ENCODE results near the gene SETD1A.
"Not testable (repeated sequence)": the region's sequence is repeated elsewhere in the genome, so short reads cannot be mapped to it uniquely, and the experiment has no call there.

The SETD1A gene

DNA sequence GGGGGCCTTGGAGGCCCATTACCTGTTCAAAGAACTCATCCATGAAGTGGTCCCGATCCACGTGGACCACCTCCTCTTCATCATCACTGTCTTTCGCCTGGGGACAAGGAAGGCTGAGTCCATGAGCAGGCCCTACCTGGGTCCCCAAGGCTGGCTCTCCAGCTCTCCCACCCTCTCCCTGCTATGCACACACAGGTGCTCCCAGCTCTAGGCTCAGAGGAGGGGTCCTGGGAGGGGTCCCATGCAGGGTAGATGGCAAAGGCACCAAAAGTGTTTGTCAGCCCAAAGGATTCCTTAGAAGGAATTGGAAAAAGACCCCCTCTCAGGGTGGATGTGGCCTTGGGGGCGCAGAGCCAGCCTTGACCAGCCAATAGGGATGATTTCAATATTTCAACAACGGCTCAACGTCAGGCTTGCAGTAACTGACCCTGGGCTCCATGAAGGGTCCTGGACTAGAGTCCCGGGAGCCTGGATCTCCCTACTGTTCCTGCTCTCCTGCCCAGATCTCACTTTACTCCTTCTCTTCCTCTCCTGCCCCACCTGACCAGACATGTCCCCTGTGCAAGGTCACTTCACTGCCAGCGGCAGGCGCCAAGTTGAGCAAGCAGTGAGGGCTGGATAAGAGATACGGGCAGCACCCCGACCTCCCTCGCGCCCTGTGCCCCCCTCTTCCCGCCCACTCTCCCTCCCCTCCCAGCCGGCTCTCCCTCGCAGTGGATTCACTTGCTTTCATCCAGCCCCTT lies 44.1 kb downstream of the SETD1A start:
- DNase-seq: no peak

DNA sequence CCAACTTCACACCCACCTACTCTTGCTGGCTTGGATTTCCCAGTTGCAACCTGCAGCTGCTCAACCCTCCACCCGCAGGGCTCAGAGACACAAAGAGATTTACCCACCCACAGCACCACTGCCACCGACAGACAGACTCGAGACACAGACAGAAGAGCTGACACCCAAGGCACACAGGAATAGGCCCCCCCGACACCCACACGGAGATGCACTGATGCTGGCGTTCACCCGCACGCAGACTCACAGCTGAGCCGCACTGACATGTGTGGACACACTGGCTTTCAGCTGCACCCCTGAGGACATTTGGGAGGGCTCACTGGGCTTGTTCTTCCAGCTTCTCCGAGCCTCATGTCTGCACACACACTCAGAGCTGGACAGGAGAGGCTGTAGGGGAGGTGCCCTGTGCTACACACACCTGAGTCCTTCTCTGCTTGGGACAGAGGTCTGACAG lies 44.7 kb downstream of the SETD1A start:
- DNase-seq: no peak

DNA sequence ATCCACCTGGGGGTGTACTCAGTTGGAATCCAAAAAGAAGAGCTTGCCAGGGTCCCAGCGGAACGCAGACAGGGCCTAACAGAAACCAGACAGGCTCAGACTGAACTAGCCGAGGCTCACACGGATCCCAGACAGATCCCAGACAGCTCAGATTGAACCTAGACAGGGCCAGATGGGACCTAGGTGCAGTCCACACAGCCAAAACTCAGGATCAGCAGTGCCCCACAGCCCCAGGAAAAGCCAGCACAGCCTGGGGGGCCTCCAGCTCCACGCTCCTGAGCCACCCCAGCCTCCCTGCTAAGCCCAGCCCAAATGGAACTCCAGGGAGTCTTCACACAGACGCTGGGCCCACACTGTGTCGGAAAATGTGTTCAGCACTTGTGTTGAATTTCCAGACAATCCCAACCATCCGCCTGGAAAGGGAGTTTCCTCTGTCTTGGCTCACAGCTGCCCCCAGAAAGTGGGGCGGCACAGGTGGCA lies 45.3 kb downstream of the SETD1A start:
- DNase-seq: no peak

DNA sequence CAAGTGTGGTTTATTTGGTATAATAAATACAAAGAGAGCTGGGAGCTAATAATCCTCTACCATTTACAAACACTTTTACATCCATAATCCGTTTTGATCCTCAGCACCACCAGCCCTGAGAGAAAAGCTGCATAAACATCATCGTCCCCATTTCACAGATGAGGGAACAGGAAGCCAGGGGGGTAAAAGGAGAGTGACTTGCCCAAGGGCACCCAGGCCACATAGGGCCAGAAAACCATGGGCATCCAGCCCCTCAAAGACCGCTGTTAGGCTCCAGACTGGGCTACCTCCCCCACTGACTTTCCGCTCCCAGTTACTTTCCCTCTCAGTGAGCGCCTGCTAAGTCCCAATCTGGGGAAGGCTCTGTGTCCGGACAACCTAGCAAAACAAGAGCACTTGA lies 46.2 kb downstream of the SETD1A start:
- no peak for DNase-seq

DNA sequence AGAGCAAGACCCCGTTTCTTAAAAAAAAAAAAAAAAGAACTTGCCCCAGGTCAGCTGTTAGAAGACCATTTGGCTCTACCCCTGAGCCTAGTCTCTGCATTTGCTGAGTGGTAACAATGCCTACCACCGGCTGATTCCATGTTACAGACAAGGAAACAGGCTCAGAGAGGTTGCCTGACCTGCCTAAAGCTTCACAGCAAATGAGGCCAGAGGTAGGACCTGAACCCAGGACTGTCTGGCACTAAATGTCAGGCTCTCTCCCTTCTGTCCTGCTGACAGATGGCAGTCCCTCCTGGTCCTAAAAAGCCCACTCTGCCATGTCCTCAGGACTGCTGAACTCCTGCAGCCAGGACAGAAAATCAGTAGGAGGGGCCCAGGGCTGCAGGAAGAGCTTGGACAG lies 47.1 kb downstream of the SETD1A start:
- no peak for DNase-seq

DNA sequence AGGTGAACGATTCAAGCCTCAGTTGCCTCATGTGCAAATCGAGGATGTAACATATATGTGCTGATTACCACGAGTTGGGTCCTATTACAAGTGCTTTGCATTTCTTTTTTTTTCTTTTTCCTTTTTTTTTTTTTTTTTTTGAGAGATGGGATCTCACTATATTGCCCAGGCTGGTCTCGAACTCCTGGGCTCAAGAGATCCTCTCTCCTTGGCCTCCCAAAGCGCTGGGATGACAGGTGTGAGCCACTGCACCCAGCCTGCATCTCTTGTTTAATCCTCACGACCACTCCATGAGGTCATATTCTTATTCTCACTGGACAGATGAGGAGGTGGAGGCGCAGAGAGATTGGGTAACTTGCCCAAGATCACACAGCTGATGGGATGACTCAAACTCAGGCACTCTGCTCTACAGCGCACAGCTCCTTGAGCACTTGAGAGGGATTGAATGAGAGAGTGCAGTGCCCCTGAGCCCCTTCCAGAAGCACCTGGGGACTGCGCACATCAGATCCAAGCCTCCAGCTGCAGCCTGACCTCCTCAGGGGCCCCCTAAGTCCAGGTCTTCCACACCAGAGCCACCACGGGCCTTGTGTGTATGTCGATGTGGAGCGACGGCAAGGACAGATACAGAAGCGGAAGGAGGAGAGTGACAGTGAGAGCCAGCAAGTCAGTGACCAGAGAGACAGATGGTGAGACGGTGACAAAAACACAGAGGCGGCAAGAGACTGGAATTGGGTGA lies 48.0 kb downstream of the SETD1A start:
- no peak for DNase-seq

DNA sequence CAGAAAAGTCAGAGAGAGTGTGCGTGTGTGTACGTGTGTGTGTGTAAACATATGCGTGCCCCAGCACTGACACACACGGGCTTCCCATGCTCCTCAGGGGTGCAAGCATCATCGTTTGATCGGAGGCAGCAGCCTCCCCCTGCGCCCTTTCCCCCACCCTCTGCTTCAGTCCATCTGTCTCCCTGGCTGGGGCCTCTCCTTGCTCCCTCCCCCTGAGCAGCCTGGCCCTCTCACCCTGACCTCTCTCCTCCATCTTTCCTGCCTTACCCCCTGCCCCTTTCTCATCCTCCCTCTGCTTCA lies 48.5 kb downstream of the SETD1A start:
- no peak for DNase-seq

DNA sequence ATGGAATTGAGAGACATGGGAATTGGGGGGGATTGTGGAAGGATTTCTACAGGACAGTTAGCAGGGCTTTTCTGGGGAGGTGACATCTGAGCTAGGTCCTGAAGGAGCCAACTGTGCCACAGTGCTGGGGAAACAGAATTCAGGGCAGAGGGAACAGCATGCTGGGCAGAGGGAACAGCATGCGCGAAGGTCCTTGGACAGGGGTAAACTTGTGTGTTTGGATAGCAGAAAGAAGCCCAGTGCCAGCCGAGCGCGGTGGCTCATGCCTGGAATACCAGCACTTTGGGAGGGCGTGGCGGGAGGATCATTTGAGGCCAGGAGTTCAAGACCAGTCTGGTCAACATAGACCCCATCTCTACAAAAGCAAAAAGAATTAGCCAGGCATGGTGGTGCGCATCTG lies 49.0 kb downstream of the SETD1A start:
- DNase-seq: no peak

DNA sequence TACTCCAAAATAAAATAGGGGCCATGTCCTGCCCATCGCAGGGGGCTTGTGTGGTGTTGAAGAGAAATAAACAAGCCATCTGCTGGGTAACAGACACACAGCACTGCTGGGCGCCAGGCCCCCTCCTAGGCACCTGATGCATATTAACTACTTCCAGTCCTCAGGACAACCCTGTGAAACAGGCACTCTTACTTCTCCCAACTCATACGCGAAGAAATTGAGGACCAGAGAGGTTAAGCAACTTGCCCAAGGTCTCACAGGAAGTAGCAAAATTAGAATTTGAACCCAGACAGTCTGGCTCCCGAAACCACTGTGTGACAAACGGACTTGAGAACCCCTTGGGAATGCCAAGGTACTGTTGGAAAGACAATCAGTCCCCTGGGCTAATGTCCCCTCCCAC lies 50.1 kb downstream of the SETD1A start:
- DNase-seq: no peak

DNA sequence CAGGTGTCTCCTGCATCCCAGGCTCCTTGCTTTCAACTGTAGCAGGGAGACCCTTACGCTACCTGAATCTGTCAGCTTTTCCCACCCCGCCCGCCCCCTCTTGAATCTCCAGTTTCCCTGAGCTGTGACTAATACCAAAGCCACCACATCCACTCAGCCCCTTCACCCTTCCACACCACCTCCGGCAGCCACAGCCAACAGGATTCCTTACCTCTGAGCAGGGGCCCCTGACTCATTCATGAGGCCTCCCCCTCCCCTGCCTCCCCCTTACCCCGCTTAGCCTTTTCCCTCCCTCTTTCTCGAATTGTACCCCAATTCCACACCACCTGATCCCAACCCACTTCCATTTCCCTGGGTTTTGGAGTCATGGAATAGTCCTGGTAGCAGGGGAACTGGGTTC lies 50.6 kb downstream of the SETD1A start:
- no peak for DNase-seq

DNA sequence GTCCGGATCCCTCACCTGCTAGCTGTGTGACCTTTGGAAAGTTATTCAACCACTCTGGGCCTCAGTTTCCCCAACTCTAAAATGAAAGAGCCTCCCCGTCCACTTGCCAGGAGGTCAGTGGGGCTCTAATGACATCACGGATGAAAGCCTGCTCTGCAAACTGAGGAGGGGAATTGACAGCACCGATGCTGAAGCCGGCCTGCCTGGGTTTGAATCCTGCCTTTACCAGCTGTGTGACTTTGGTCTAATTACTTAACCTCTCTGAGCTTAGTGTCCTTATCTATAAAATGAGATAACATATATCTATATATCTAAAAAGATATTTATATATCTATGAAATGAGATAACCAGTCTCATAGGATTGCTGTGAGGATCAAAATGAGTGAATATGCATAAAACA lies 51.0 kb downstream of the SETD1A start:
- no peak for DNase-seq

DNA sequence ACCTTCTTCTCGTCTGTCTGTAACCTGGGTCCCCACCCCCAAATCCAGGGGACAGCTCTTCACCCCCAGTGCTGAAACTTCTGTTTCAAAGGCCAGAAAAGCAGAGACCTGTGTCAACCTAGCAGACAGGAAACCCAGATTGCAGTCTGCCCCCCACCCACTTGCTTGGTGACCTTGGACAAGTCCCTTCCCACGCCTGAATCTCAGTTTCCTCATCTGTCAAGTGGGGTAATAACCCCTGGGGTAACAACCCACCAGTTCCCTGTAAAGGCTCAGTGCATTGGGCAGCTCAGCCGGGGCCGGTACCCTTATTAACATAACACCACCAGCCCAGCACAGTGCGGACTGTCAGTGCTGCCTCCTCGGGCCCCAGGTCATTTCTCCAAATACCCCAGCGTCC lies 51.6 kb downstream of the SETD1A start:
- DNase-seq: no peak

DNA sequence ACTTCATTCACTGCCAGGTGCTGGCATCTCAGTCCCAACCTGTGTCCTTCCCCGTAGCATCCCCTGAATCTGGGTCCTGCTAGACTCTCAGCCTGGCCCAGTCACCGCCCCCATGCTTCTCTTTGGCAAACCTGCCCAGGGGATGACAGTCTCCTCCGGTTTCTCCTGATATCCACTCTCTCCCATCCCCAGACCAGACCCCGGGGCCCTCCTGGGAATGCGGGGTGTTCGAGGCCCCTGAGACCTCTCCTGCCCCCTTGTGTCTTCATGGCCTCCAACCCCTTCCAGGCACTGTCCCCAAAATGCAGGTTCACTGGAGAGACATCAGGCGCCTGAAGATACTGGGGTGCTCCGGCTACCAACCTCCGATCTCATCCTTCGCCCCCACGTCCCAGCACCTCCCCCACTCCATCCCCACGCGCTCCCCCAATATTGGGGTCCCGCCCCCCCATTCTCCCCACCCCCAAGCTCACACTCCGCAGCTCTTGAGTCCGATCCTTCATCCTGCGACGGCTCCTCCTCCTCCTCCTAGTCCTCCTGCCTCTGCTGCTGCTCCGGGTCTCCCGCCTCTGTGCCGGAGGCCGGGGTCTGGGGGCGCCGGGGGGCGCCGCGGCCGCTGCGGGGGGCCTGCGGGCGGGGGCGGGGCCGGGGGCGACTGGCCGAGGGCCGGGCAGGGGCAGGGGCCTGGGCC lies 52.5 kb downstream of the SETD1A start:
- DNase-seq: no peak

DNA sequence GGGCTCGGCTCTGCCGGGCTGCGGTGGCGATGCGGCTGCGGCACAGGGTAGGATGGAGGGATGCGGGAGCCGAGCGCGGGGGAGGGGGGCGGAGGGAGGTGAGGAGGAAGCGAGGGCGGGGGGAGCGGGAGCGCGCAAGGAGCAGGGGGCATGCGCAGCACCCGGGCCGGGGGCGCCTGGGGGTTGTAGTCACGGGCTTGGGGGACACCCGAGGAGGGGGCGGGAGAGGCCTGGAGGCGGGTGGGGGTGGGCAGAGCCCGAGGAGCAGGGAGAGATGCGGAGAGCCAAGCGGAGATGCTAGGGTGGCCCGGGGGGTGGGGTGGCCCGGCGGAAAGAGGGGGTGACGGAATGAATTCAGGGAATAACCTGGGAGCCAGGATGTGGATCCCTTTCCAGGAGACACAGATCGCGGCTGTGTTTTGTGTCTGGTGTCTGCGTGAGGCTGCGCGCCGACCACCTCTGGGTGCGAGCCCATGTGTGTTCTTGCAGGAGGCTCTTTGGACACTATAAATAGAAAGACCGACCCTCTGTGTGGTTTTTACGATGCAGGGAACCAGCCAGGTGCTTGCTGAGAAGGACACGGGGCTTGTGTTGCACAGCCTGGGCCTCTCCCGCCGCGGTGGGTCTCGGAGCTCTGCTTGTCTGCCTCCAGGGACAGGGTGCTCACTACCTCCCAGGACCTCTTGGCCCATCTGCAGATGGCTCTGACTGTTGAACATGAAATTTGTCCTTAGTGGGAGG lies 53.2 kb downstream of the SETD1A start, which contains the start of gene STX1B:
Gene STX1B, minus strand, starts transcription at position 54 of the 741 bp plus-strand sequence. CDS start 242 bp downstream, outside the sequence.
- DNase-seq: no peak

DNA sequence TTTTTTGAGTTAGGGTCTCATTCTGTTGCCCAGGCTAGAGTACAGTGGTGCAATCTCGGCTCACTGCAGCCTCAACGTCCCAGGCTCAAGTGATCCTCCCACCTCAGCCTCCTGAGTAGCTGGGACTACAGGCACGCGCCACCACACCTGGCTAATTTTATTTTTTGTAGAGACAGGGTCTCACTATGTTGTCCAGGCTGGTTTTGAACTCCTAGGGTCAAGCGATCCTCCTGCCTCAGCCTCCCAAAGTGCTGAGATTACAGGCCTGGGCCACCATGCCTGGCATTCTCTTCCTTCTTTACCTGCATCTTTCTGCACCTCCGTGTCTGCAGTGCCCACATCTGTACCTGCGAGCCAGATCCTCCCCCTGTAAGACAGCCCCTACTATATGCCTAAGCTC lies 54.3 kb downstream of the SETD1A start:
- DNase-seq: not testable (repeated sequence)

DNA sequence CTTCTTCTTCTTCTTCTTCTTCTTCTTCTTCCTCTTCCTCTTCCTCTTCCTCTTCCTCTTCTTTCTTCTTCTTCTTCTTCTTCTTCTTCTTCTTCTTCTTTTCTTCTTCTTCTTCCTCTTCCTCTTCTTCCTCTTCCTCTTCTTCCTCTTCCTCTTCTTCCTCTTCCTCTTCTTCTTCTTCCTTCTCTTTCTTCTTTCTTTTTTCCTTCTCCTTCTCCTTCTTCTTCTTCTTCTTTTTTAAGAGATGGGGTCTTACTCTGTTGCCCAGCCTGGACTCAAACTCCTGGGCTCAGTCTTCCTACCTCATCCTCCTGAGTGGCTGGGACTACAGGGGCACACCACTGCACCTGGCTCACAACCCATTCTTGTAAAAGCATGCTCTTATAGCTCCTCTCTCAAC lies 55.7 kb downstream of the SETD1A start:
- DNase-seq: not testable (repeated sequence)

DNA sequence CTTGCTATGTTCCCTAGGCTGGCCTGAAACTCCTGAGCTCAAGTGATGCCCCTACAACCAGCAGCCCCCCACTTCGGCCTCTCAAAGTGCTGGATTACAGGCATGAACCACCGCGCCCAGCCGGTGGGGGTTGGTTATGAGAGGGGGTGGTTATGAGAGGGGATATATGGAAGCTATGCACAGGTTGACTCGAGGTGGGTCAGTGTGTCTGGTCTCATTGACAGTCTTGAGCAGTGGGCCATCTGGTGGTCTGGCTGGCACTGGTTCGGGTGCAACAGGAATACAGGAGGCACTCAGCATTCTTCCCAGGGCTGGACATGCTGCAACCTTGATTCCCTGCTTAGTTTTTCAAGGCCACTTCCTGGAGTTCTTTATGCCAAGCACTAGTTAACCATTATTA lies 58.5 kb downstream of the SETD1A start:
- no peak for DNase-seq

DNA sequence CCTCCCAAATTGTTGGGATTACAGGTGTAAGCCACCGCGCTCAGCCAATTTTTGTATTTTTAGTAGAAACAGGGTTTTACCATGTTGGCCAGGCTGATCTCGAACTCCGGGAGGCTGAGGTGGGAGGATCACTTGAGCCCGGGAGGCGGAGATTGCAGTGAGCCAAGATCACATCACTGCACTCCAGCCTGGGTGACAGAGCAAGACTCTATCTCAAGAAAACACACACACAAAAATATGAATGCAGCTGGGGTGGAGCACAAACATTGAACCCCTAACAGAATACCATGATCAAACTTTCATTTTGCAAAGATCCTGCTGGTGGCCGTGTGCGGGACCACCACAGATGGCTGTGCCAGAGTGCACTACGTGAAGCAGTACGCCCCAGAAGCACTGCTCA lies 60.2 kb downstream of the SETD1A start:
- DNase-seq: not testable (repeated sequence)

DNA sequence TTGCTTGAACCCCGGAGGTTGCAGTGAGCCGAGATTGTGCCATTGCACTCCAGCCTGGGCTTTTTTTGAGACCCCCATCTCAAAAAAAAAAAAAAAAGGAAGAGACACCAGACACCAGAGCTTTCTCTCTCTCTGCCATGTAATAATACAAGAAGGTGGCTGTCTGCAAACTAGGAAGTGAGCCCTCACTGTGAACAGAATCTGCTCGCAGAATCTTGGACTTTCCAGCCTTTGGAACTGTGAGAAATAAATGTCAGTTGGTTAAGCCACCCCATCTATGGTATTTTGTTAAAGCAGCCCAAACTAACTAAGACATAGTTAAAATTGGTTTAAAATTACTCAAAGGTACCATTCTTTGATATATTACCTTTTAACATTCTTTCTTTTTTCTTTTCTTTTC lies 63.0 kb downstream of the SETD1A start:
- no peak for DNase-seq

DNA sequence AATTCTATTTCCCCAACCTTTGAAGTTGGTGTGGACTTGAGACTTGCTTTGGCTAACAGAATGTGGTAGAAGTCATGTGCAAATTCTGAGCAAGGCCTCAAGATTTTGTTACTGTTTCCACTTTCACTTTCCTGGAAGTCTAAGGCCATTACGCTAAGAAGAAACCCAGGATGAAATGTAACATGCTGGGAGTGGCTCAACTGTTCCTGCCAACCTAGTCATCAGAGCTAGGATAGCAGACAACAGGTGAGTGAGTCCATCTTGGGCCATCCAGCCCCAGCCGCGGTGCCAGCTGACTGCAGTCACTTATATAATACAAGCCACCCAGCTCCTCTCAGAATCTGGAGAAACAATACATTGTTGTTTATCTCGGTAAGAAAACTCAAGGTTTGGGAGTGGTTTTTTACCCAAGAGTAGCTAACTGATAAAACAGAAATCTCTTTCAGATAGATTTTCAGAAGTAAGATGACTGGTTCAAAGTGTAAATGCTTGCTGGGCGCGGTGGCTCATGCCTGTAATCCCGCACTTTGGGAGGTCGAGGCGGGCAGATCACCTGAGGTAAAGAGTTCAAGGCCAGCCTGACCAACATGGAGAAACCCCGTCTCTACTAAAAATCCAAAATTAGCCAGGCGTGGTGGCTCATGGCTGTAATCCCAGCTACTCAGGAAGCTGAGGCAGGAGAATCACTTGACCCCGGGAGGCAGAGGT lies 65.1 kb downstream of the SETD1A start:
- no peak for DNase-seq

DNA sequence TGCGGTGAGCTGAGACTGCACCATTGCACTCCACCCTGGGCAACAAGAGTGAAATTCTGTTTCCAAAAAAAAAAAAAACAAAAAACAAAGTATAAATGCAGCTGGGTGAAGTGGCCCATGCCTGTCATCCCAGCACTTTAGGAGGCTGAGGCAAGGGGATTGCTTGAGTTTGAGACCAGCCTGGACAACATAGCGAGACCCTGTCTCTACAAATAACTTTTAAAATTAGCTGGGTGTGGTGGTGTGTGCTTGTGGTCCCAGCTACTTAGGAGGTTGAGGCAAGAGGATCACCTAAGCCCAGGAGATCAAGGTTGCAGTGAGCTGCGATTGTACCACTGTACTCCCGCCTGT lies 65.7 kb downstream of the SETD1A start:
- no peak for DNase-seq

DNA sequence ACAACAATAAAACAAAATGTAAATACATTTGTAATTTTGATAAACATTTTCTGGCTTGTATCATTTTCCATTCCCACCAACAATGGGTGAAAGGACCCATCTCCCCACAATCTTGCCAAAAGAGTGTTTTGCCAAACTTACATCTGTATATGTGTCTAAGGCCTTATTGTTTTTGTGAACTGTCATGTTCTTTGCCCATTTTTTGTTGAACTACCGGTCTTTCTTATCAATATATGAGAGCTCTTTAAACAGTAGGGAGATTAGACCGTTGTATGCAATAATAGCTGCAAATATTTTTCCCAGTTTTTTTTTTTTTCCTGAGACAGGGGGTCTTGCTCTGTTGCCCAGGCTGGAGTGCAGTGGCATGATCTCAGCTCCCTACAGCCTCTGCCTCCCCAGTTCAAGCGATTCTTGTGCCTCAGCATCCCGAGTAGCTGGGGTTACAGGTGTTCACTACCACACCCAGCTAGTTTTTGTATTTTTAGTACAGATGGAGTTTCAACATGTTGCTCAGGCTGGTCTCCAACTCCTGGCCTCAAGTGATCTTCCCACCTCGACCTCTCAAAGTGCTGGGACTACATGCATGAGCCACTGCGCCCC lies 66.2 kb downstream of the SETD1A start:
- no peak for DNase-seq
